ENCODE results near the gene NFILZ.

GRCh38 chr19:8589177-8589714 is 41.2 kb upstream of the NFILZ start:
- TF ChIP-seq CTCF (conservative IDR thresholded peaks at IDR 0.05) (no peak), ZFX (IDR thresholded peaks at IDR 0.05) (no peak)

All from C4-2B (cell line).